HG02588 (cell line): ENCODE results near the gene NR2F2.
A peak's percentile ranks its signal among the peaks of the same experiment; 100 is the strongest.

ENCODE experiments used
- ATAC-seq: cut with Tn5 transposase; IDR thresholded peaks from one replicate; pipeline ENCODE4 v1.9.1; 2021; ENCODE audit warnings: mild to moderate bottlenecking, moderate library complexity; ENCODE audit not compliant: unreplicated experiment

NR2F2 gene

DNA sequence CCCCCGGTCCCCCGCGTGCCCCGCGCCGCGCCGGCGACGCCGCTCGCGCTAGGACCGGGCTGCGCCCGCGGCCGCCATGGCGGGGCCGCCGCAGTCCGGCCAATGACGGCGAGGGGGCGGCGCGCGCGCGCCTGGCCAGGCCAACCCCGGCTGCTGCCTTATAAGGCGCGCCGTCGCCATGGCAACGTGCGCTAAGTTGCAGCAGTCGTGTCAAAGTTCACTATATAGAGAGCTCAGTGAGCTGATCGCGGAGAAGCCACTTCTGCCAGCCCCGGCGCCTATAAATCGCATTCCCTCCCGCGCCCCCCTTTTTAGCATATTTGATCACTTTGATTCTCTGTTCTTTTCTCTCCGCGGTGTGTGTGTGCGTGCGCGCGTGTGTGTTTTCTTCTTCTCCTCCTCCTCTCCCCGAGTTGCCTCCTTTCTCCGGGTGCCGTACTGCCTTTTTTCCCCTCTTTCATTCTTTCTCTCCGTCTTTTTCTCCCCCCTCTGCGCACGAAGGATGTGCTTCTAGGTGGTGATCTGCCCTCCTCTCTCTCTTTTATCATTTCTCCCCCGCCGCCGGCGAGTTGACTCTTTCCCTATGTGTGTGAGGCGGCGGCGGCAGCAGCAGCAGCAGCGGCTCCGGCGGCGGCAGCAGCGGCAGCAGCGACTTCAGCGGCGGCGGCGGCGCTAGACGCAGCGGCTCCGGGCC, at the start of gene NR2F2:
TSS of gene NR2F2 (plus strand) at position 251 of the 694 bp plus-strand sequence. CDS start 1,406 bp downstream, outside the sequence.
- ATAC-seq = peak; percentile 68

DNA sequence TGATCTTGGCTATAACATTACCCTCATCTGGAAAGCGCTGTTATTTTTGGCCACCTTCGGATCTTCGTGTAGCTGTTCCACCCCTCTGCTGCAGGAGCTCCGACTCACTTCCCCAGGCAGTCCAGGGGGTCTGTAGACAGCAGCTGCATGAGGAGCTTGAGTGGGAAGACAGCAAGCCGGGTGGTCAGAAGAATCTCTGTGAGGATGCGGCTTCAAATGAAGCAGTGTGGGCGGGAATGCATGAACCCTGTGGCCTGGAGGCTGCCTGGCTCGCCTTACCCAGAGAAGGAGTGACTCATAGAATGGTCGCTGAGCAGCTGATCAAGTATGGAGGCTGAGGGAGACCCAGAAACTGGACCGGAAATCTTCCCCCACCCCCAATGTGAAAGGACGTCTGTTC, 45.2 kb upstream of the NR2F2 start:
- ATAC-seq = no peak

DNA sequence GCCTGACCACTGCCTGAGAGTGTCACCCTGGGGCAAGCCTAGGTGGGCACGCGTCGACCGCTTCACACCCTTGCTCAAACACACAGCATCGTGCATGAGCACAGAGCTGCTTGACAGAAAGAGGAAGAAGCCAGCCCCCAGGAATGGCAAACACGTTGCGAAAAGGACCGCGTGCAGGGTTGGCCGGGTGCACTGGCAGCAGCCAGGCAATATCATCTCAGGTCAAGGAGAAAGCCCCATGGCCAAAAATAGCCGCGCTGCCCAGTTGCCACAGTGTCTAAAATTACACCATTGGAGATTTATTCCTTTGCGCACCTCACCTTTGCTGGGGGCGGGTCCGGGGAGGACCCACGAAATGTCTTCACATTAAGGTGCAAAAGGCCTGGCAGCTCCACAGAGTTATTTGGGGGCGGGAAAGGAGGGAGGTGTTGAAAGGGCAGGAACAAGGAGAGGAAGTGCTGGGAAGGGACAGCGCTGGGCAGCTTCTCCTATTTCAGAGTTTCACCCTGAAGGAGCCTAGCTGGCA, 44.7 kb upstream of the NR2F2 start:
- no peak for ATAC-seq

DNA sequence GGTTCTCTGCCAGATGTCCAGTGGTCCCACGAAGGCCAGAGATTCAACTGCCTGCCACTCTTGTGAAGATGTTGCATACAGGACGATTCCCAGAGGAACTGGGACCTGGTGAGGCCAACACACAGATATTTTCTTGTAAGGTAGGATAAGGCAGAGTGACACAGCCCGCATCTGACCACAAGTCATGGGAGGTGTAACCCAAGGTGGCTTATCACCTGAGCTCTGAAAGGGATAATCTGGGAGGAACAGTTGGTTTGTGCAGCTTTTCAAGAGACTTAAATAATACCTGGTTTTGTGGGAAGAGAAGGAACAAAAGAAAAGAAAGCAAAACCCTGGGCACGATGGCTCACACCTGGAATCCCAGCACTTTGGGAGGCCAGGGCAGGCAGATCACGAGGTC, 39.8 kb upstream of the NR2F2 start:
- ATAC-seq = no peak

DNA sequence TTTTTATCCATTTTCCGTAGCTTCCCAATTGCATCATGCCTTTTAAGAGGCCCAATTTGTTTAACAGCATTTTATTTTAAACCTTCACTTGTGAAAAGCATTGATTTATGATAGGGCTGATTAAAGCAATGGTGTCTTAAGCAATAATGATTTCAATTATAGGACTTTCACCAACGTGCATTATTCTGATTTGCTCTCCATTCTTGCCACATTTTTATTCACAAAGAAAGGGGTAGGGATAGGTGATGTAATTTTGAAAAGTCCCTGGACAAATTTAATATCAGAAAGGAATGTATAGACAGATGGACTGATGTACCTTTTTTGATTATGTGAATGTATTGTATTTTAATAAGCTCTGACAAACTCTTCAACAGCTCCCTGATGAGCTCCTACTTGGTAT, 37.9 kb upstream of the NR2F2 start:
- no peak for ATAC-seq

DNA sequence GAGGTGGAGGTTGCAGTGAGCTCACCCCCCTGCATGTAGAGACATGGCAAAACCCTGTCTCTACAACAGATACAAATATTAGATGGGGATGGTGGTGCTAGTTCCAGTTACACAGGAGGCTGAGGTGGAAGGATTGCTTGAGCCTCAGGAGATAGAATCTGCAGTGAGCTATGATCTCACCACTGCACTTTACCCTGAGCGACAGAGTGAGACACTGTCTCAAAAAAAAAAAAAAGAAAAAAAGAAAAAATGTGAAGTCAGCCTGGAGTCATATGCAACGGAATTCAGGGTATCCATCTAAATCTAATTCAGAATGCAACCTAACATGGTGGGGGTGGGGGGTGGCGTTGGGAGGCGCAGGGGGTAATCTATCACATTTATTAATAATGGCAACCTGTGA, 37.1 kb upstream of the NR2F2 start:
- ATAC-seq = no peak

DNA sequence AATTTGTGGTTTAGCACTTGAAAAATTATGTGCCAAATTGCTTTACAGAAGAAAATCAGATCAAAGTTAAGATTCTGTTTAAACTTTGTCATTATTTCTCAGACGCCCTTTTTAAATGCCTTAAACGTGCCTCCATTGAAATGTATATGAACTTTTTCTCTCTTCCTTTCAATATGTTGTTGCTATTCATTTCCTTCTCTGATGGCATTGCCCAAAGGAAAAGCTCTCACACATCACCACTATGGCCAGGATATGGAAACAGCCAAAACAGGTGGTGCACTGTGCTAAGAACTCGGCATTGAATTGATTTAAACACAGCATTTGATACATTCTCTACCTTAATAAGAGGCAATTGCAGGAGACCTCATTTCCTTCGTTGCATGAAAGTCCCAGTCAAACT, 35.7 kb upstream of the NR2F2 start:
- ATAC-seq = no peak

DNA sequence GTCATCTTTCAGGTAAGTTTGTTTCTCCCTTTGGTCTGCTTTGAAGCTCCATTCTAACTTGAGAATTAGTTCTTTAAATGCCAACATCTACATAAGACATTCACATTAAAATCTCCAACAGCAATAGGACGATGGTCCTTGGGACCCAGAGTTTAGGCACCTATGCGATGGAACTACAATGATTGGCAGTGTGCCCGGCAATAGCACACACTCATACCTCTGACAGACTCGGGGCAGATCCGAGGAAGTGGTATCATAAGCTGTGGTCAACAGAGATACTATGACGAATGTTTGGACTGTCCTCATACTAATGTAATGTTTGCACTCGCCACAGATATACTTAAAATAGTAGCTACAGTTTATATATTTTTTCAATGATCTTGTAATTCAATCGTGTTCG, 34.2 kb upstream of the NR2F2 start:
- no peak for ATAC-seq

DNA sequence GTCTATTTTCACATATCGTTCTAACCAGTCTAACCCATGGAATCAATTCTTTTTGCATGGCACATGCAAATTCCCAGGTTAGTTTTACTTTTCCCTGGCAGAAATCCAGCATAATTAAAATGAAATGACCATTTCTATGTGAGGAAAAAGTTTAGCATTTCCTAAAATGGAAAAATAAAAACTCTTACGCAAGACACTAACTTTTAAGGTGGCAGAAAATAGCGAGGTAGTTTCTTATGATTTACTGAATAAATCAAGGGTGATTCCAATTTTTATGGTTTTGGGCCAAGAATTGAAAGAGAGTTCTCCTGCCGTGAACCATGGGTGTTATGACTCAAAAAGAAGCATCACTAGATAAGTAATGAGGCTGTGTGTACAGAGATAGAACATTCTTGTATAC, 32.7 kb upstream of the NR2F2 start:
- ATAC-seq = no peak

DNA sequence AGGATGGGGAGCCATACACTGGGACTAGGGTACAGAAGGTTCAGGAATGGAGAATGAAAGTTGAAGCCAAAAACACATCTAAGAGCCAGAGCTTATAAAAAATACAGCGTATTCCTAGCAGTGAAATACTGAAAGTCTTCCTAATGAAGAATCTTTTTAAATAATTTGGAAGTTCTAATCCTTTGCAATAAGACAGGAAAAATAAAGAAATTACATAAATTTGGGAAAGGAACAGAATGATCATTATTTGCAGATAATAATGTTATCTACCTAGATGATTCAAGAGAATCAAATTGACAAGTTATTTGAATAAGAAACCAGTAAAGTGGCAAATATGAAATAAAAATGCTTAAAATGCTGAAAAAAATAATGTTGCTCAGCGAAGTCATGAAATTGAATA, 32.3 kb upstream of the NR2F2 start:
- ATAC-seq = no peak

DNA sequence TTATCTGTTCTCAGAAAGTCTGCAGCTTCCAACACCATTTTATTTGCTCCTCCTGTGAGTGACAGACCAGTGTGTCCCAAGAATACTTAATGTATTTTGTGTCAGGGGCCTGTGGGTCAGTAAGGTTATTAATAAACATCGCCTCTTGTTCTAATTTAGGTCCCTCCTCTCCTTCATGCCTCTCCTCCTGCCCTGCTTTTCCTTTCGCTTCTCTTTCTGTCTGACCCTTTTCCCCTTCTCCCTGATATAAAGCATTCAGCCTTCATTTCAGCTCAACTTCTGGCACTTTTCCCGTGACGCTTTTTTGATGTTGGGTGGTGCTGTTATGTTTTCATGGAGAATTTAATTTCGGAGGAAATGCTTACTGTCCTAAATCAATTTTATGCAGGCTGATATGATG, 29.7 kb upstream of the NR2F2 start:
- ATAC-seq = no peak

DNA sequence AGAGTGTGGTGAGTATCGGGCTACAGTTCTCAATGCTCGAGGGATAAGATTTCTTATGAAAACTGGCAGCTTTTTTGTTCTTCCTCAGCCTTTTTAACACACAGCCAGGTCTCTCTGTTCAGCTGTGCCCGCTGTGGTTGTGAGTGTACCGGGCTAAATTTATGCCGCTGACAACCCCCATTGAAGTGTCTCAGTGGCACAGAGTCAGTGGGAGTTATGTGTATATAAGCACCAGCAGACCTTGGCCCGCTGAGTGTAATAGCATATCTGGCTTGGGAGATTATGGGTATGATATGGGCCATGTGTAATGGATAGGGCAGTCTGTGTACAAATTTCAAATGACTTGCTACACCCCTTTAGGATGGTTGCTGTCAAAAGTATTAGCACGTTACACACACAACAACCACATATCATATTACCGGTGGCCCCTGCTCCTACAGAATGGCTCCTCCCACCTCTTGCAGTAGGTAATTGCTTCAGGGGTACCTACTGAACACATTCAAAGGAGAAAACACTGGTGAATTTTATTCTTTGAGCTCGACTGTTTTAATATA, 26.9 kb upstream of the NR2F2 start:
- ATAC-seq = no peak

DNA sequence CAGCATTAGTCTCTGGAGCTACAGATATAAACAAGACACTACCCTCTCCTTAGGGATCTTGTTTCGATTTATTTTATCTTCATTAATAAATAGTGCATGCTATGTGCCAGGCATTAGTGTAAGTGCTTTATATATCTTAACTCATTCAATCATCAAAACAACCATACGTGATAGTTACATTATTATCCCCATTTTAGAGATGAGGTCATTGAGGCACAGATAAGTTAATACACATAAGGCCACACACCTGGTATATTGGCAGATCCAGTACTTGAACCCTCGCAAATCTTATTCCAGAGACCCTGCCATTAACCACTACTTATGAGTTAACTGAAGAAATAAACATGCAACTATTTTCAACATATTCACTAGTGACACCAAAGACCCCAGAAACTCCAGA, 25.7 kb upstream of the NR2F2 start:
- no peak for ATAC-seq

DNA sequence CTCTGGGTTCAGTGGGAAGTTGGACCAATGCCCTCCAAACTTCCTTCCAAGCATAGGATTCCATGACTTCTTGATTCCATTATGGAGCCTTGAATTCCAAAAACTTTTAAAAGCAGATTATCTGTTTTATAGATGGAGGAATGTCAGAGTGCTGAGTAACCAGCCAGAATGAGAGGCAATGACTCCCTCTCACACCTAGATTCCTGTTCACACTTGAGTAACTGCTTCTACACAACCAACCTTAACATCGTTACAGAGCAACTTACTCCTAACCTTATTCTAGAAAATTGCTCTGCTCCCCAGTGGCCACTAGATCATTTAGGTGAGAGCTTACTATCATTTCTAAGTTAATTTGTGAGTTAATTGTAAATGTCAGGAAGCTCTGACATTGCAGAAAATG, 24.2 kb upstream of the NR2F2 start:
- no peak for ATAC-seq

DNA sequence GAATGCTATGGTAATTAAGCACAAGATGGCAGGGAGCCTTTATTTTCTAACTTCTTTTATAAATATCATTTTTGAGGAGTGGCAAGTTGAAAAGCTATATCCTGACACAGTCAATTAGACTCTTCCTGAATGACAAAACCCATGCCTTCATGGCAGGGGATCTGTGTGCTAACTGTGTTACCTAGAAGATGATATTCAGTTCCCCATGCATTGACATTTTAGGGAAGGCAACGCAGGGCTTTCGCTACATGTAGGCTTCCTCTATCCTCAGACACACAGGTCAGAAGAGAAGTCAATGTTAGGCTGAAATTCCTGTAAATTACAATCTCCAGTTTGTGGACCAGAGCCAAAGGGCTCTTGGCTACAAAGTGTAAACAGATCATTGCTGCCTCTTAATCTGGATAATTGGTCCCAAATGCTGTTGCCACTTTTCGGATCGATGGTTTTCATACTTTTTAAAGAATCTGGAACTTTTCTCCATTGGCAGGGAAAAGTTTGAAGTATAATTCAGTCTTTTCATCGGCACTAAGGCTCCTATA, 22.6 kb upstream of the NR2F2 start:
- ATAC-seq = no peak

DNA sequence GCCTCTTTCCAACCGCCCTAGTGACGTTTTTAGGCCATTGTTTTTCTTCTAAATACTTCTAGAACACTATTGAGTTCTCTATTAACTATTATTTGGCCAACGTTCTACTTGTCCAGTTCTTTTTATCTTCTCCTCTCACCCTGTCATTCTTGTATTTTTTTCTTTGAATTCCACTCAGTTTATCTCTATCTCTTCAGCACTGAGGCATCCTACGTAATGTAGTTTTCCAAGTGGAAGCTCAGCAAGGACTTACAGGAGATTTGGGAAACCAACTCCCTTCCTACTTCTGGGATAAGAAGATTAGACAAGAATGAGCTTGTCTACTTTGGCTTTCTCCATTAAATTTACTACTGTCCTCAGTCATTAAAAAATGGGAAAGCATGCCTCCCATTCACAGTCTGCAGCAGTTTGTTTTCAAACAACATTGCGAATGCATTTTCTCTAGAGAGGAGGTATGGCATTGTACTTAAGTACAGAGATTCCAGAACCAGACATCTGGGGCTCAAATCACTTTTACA, 21.3 kb upstream of the NR2F2 start:
- no peak for ATAC-seq

DNA sequence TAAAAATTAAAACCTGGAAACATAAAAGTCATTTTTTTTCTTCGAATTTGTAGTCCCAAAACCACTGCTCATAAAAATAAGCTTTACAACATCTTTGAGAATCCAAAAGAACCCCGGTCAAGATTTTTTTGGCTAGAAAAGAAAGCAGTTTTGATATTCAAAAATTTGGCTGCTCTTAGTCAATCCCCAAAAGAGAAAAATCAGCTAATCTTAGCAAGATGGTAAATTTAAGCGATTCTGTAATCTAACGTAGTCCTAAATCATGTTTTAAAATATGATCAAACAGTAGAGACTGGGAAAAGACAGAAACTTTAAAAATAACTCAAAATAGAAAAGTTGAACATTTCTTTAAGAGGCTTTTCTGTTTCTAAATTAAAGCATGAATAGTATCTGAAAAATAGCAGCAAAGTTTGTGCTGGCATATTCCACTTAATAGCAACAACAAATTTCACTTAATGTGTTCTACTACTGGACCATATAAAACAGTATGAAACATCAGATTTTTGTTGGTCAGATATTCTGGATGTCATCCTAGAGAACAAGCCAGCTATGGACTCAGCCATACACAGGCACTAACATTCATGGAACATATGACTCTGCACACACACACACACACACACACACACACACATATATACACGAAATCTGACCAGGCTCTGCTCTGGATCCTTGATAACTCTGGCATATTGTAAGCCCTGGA, 19.1 kb upstream of the NR2F2 start:
- ATAC-seq = no peak

DNA sequence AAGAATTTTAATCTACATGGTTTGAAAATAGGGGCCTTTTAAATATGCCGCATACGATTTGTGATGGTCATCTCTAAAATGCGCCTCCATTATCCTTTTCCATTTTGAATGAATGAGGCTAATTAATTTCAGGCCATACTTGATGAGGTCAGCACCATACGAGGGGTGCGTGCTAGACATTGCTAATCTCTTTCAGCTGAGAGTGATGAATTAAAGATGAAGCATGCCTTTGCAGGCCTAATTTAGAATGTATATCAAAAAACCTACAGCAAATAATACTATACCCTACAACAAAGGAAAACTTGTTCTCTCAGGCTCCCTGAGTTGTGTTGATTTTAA, 18.6 kb upstream of the NR2F2 start:
- no peak for ATAC-seq

DNA sequence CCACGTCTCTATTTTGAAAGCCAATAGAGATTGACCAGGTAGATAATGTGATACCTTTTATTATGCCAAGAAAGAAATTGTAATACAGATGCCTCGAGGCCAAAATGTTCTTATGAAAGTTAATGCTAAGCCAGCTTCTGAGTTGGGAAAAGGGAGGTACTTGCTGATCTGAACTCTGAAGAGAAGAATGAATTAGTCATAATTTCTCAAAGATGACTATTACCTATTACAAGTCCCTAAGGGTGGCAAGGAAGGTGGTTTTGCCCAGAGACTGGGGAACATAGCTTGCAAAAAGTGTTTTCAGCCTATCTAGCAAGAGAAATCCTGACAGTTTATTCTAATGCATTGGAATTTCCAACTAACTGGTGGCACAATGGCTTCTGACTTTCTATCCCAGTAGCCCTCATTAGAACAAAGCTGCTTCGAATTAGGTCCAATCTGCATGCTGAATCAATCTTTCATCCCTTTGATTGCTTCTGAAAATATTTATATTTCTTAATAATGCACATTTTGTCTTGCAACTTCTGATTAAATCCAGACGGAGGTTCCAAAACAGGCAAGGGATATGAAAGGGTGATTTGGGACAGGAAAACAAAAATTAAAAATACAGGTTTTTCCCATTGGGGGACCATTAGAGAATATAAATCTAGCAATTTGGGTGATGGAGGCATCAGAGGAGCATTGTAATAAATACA, 17.7 kb upstream of the NR2F2 start:
- ATAC-seq = no peak

DNA sequence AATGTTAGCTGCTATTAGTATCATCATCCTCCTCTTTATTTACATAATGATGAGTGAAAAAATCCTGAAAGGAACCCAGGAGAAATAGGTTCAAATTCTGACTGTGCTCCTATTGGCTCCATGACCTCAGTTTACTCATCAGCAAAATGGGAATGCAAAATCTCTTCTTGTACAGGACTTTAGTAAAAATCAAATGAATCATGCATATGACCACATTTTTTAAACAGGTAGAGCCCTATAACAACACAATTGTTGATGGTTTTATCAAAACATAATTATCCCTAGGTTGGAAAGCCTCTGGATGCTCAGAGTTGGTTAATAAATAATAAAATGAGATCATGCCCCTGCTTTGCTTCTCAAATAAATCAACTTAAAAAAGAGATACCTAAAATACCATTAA, 16.0 kb upstream of the NR2F2 start:
- ATAC-seq = no peak

DNA sequence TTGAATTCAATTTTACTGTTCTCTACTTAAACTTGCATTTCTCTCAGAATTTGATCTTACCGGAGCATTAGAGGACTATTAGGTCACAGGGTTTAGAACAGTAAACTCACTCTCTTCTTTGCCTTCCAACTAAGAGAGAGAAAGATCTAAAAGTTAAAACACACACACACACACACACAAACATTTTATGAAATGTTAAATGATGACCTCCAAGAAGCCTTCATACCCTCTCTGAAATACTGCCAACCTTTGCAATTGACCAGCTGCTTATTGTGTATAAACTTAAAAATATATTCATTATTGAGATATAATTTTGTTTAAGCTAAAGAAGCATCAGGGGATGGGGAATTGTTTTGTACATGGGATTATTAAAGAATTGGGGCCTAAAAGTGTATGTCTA, 15.5 kb upstream of the NR2F2 start:
- ATAC-seq = no peak
